C4-2B (cell line): ENCODE results near the gene CFB.

Experiments
- CTCF ChIP-seq: fragments of 450-650 bp; conservative IDR thresholded peaks from 2 replicates; pipeline ENCODE4 v1.5.1; 2017; ENCODE audit warnings: mild to moderate bottlenecking
- ZFX ChIP-seq: fragments of 450-650 bp; IDR thresholded peaks from 2 replicates; pipeline ENCODE4 v1.6.1; 2017

GRCh38 chr6:31963921-31964320 is 18.0 kb downstream of the CFB start:
- TF ChIP-seq CTCF: no peak
- no peak for TF ChIP-seq ZFX
